Heart right ventricle (tissue), 16 donors: Measurements from ENCODE around the gene CXCL16. TPM values are rescaled to one million over a fixed set of nuclear protein-coding genes. Genes with fewer than 3 reads are reported as not detected.

Experiments
- ATAC-seq, 8 donors: fragments of 200-7000 bp; cut with Tn5 transposase; one replicate each; pipeline ENCODE4 v1.9.1; 2020; ENCODE audit warnings: mild to moderate bottlenecking in 8 of 8, moderate library complexity in 8 of 8, moderate number of reproducible peaks in 1 of 8
- DNase-seq, 2 donors: peaks; one replicate each; pipeline ENCODE4 v3.0.0-alpha.2; 2020
- H3K27ac ChIP-seq, 10 donors: fragments of 200-600 bp; sonication (generic) in 2 of 10; one replicate each; pipeline versions ENCODE4 v1.5.0 to v1.8.0; 2020 to 2022; ENCODE audit warnings: mild to moderate bottlenecking in 3 of 10
- H3K27me3 ChIP-seq, 7 donors: fragments of 200-600 bp; one replicate each; pipeline ENCODE4 v1.8.0; 2021 to 2022; ENCODE audit warnings: mild to moderate bottlenecking in 2 of 7
- H3K36me3 ChIP-seq, 9 donors: fragments of 200-600 bp; sonication (generic) in 1 of 9; one replicate each; pipeline versions ENCODE4 v1.5.0 to v1.8.0; 2020 to 2022; ENCODE audit warnings: mild to moderate bottlenecking in 2 of 9
- H3K4me1 ChIP-seq, 9 donors: fragments of 200-600 bp; sonication (generic) in 1 of 9; one replicate each; pipeline versions ENCODE4 v1.5.0 to v1.8.0; 2020 to 2022; ENCODE audit warnings: mild to moderate bottlenecking in 4 of 9
- H3K4me3 ChIP-seq, 10 donors: fragments of 200-600 bp; sonication (generic) in 2 of 10; one replicate each; pipeline versions ENCODE4 v1.5.0 to v1.8.0; 2020 to 2022; ENCODE audit warnings: mild to moderate bottlenecking in 7 of 10, moderate library complexity in 2 of 10
- H3K9me3 ChIP-seq, 11 donors: fragments of 200-600 bp in 10 of 11; sonication (generic) in 2 of 11; one replicate each; pipeline versions ENCODE4 v1.5.0 to v1.8.0; 2013 to 2022; ENCODE audit warnings: mild to moderate bottlenecking in 2 of 11, control low read depth in 1 of 11, moderate library complexity in 1 of 11
- WGBS, 2 donors: extraction: QIAGEN DNeasy Blood & Tissue Kit; methylation state at CpG; one replicate each; pipeline ENCODE4 v1.1.7; 2013; ENCODE audit warnings: inconsistent platforms in 1 of 2; 5-methylcytosine and 5-hydroxymethylcytosine counted together
- intact Hi-C, 10 donors: fragments of 100-400 bp; cut with DNase I; formaldehyde crosslinking; loops; one replicate each; pipeline versions ENCODE4 v1.11.1 to v1.14.2; 2022
- polyA plus RNA-seq, 2 donors: library from polyadenylated mRNA; stranded (reverse); fragments of 200-250 nt; gene quantifications; one replicate each; pipeline ENCODE4 v1.2.3, GENCODE V29; 2013
- total RNA-seq, 10 donors: library from RNA; stranded (reverse); fragmentation: NEBNext Ultra II Directional in 3 of 10; extraction: Animal tissue kit (Norgen Biotek cat#: 25700) in 3 of 10; gene quantifications; one replicate each; pipeline versions ENCODE4 v1.2.1 to v1.2.4, GENCODE V29; 2021 to 2023
- TF ChIP-seq, protein P1 (sequence below), 9 donors: fragments of 200-600 bp; sonication (generic) in 2 of 9; IDR thresholded peaks; one replicate each; pipeline versions ENCODE4 v1.5.0 to v1.8.0; 2021 to 2022; ENCODE audit warnings: antibody characterized with exemption in 9 of 9, mild to moderate bottlenecking in 5 of 9, moderate library complexity in 1 of 9
- donor health status: Arrhythmogenic right ventricular cardiomyopathy.
- donor health status: ischemic (EF 13 %, LVEDD 7.1; RV severe dilation, severe dysfunction).
- donor health status: healthy with polysubstance abuse.
- donor health status: DM: no; HTN: yes; CAD: no.
- donor health status: DM: no; HTN: no; CAD: no.
- donor health status: ischemic (EF 25% LVEDD 6.9; RV normal size, moderate dysfunction).
- donor health status: ischemic (EF 25% LVEDD 5.7; RV mildly dilated, moderate dysfunction).
- donor health status: healthy.
- donor health status: DM: yes; HTN: yes; CAD: no.
- donor health status: Ischemic cardiomyopathy.
- donor health status: ischemic (EF 35%, LVEDD 5.7; RV mildly dilated, moderate dysfunction).
- donor health status: nonischemic (EF 11% LVEDD 7.7; RV severe dilation, severe dysfunction).
- donor health status: DM: yes; HTN: yes; CAD: no.
- donor health status: PGD.
- donor health status: ischemic (EF 29% LVEDD 5.4; RV normal size, mild dysfunction).
- donor health status: nonischemic (EF 23%, LVEDD 6.1; RV moderate dilation, normal function).

The CXCL16 gene
- total and polyA plus RNA-seq, 12 donors = 1.5 to 29.6 (median 3.7) TPM

DNA sequence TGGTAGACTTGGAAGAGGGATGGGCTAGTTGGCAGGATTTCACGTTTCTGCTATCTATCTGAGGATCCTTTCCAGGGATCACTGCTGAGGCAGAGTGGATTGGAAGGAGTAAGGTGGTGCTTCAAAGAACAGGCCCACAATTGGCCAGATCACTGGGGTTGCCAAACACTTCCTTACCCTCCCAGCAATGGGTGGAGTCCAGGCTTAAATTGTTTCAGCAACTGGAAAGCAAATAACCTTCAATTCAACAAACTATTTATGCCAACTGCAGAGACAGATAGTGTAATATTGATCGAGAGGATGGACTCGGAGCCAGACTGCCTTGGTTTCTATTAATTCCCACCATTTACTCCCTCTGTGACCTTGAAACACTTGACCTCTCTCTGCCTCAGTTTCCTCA lies 27.2 kb downstream of the CXCL16 start:
- peak overlapping the region in 4 of 10 donors; percentile 18 to 79 (median 72) for H3K4me3 ChIP-seq
- WGBS, 2 donors = 85 to 88% methylated on average over 3 of the region's 3 CpGs
- H3K36me3 ChIP-seq = peaks cover 0 to 23% (median 0%) of the 10 kb centered on the region in 9 donors
- peaks cover 4 to 53% (median 13%) of the 10 kb centered on the region in 9 donors for H3K4me1 ChIP-seq
- peak overlapping the region in 3 of 10 donors; percentile 72 to 99 (median 82) for H3K27ac ChIP-seq
- intact Hi-C loops = loop anchor here in 4 of 10 donors (5.0 kb wide), 3 partner anchors 75 to 190 kb away; partner anchors contain the start of genes GLTPD2 (in 2 of the 4), VMO1 (in 2 of the 4) and CHRNE (in 1 of the 4)
- TF ChIP-seq, protein P1, sequence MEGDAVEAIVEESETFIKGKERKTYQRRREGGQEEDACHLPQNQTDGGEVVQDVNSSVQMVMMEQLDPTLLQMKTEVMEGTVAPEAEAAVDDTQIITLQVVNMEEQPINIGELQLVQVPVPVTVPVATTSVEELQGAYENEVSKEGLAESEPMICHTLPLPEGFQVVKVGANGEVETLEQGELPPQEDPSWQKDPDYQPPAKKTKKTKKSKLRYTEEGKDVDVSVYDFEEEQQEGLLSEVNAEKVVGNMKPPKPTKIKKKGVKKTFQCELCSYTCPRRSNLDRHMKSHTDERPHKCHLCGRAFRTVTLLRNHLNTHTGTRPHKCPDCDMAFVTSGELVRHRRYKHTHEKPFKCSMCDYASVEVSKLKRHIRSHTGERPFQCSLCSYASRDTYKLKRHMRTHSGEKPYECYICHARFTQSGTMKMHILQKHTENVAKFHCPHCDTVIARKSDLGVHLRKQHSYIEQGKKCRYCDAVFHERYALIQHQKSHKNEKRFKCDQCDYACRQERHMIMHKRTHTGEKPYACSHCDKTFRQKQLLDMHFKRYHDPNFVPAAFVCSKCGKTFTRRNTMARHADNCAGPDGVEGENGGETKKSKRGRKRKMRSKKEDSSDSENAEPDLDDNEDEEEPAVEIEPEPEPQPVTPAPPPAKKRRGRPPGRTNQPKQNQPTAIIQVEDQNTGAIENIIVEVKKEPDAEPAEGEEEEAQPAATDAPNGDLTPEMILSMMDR (IDR thresholded peaks at IDR 0.05) = no peak
- H3K27me3 ChIP-seq = no peaks in the 10 kb centered on the region
- DNase-seq = no peak
- ATAC-seq = no peak
- no peaks in the 10 kb centered on the region for H3K9me3 ChIP-seq

DNA sequence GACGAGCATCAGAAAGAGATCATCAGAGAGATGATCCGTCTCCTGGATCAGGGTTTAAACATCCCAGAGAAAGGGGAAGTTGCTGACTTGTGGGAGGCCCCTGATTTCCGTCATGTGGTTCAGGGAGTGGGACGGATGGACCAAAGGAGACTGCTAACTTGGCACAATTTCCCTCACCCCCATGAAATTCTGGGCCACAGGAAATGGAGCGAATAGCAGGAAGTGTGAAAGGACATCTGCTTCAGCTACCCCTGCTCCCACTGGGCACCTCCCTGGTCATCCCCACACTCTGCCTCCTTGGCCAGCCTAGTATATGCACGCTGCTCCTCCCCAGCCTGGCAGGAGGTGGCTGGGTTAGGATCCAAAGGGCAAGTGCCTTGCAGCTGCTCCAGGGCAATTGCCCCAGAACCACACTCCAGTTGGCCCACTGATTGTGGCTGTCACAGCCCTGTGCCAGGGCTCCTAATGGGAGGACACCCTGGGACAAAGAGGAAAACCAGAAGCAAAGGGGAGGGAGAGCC lies 28.0 kb downstream of the CXCL16 start:
- WGBS, 2 donors = 56 to 71% methylated on average over 6 of the region's 6 CpGs
- TF ChIP-seq, protein P1 (IDR thresholded peaks at IDR 0.05) = no peak
- H3K4me1 ChIP-seq = peaks cover 4 to 53% (median 13%) of the 10 kb centered on the region in 9 donors
- H3K36me3 ChIP-seq = peaks cover 0 to 15% (median 0%) of the 10 kb centered on the region in 9 donors
- H3K4me3 ChIP-seq = peak overlapping the region in 7 of 10 donors; percentile 18 to 79 (median 69)
- ATAC-seq (peak in 2 of 8 donors; percentile 4 to 10), DNase-seq (peak in 1 of 2 donors; percentile 45)
- intact Hi-C loops = loop anchor here in 4 of 10 donors (2.0 to 5.0 kb wide), 4 partner anchors 76 to 191 kb away; partner anchors contain the start of genes GLTPD2 (in 2 of the 4), VMO1 (in 2 of the 4) and CHRNE (in 1 of the 4)
- peak overlapping the region in 6 of 10 donors; percentile 72 to 99 (median 81) for H3K27ac ChIP-seq
- no peaks in the 10 kb centered on the region for H3K27me3 ChIP-seq
- H3K9me3 ChIP-seq = no peaks in the 10 kb centered on the region

DNA sequence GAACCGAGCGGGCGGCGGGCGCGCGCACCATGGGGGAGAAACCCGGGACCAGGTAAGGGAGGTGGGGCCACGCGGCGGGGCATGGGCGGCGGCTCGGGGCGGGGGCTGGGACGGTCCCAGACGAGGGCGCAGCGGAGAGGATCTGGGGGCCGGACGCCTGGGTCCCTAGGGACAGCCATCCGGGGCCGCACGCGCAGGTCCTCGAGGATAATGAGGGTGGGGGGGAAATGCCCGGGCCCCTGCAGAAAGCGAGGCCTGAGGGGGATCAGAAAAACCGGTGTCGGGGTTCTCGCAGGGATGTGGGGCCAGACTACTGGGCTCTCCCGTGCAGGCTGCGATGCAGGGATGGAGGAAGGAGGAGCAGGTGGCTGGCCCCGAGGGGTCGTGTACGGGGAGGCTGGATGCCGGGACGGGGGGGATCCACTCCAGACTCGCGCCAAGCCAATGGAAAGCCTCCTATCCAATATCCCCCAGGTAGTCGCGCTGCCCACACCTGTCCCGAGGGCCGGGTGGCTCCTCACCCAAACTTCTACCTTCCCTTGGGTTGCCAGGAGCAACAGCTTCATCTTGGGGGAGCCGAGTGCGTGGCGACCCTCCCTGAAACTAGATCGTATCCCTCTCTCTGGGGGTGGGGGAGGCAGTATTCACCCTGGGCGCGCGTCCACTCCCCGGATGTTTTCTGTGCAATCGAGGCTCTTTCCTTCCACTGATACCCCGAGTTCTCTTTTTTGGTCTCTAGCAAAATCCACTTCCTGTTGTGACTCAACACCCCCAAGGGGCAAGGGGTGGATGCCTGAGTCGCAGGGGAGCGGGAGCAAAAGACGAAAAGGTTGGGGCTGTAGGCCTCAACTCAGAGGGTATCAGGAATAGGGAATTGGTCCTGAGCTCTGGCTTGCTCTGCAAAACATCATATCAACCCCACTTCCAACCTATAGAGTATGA lies 28.8 kb downstream of the CXCL16 start:
- Histone ChIP-seq H3K27me3 (no peaks in the 10 kb centered on the region), H3K27ac (peak overlapping the region in 9 of 10 donors; percentile 53 to 99 (median 80)), H3K9me3 (no peaks in the 10 kb centered on the region), H3K4me1 (peaks cover 4 to 51% (median 13%) of the 10 kb centered on the region in 9 donors), H3K36me3 (peaks cover 0 to 8% (median 0%) of the 10 kb centered on the region in 9 donors), H3K4me3 (peak overlapping the region; percentile 12 to 85 (median 72))
- WGBS, 2 donors = 13 to 14% methylated on average over 48 to 57 of the region's 57 CpGs
- DNase-seq (no peak), ATAC-seq (peak in 4 of 8 donors; percentile 1 to 8 (median 2))
- intact Hi-C loops = loop anchor here in 5 of 10 donors (1.0 to 5.0 kb wide), 6 partner anchors 20 to 191 kb away; partner anchors contain the start of genes GLTPD2 (in 2 of the 5), VMO1 (in 2 of the 5), CHRNE (in 1 of the 5) and MED11 (in 1 of the 5)
- TF ChIP-seq, protein P1 (IDR thresholded peaks at IDR 0.05) = no peak
